H9 (cell line): ENCODE results near the gene IGSF9B. TPM values are rescaled to one million over a fixed set of nuclear protein-coding genes. Genes with fewer than 3 reads are reported as not detected.

Experiments used
- DNase-seq: peaks from one replicate; pipeline ENCODE4 v3.0.0-alpha.2; 2017
- H2AFZ ChIP-seq: one replicate; pipeline ENCODE4 v1.6.1; 2013; ENCODE audit warnings: mild to moderate bottlenecking, low read length, control low read depth, moderate library complexity
- H2AK5ac ChIP-seq: 2 replicates; pipeline ENCODE4 v1.6.1; 2013; ENCODE audit warnings: low read length, control low read depth, mixed read lengths; ENCODE audit not compliant: insufficient read length
- H2BK120ac ChIP-seq: one replicate; pipeline ENCODE4 v1.6.1; 2013; ENCODE audit warnings: low read depth, mild to moderate bottlenecking, low read length, control low read depth, inconsistent platforms; ENCODE audit not compliant: poor library complexity, severe bottlenecking
- H2BK12ac ChIP-seq: 2 replicates; pipeline ENCODE4 v1.6.1; 2013; ENCODE audit warnings: low read length, control low read depth, mixed read lengths, low read depth; ENCODE audit not compliant: insufficient read length
- H2BK15ac ChIP-seq: 2 replicates; pipeline ENCODE4 v1.6.1; 2013; ENCODE audit warnings: low read depth, low read length, control low read depth
- H2BK20ac ChIP-seq: one replicate; pipeline ENCODE4 v1.6.1; 2013; ENCODE audit warnings: low read depth, mild to moderate bottlenecking, low read length, control low read depth, inconsistent platforms; ENCODE audit not compliant: poor library complexity, severe bottlenecking
- H2BK5ac ChIP-seq: 2 replicates; pipeline ENCODE4 v1.6.1; 2013; ENCODE audit warnings: low read length, control low read depth, mixed read lengths; ENCODE audit not compliant: insufficient read length
- H3K14ac ChIP-seq: 2 replicates; pipeline ENCODE4 v1.6.1; 2013; ENCODE audit warnings: low read length, control low read depth; ENCODE audit not compliant: insufficient read depth
- H3K18ac ChIP-seq: 2 replicates; pipeline ENCODE4 v1.6.1; 2013; ENCODE audit warnings: low read depth, mild to moderate bottlenecking, mixed read lengths, low read length, control low read depth; ENCODE audit not compliant: insufficient read length
- H3K23ac ChIP-seq: 2 replicates; pipeline ENCODE4 v1.6.1; 2013; ENCODE audit warnings: low read length, control low read depth, mixed read lengths, low read depth; ENCODE audit not compliant: insufficient read length
- H3K23me2 ChIP-seq: 2 replicates; pipeline ENCODE4 v1.6.1; 2013; ENCODE audit warnings: low read depth, mild to moderate bottlenecking, mixed read lengths, low read length, control low read depth; ENCODE audit not compliant: insufficient read length, poor library complexity, severe bottlenecking
- H3K27ac ChIP-seq: 2 replicates; pipeline ENCODE4 v1.5.1; 2013; ENCODE audit warnings: low read length, control low read depth, mixed read lengths, low read depth; ENCODE audit not compliant: insufficient read length
- H3K27me3 ChIP-seq: 2 replicates; pipeline ENCODE4 v1.6.1; 2013; ENCODE audit warnings: low read length, control low read depth, inconsistent platforms; ENCODE audit not compliant: insufficient read depth
- H3K4ac ChIP-seq: 2 replicates; pipeline ENCODE4 v1.6.1; 2013; ENCODE audit warnings: low read depth, mild to moderate bottlenecking, control low read depth, inconsistent platforms, low read length, moderate library complexity
- H3K4me1 ChIP-seq: 2 replicates; pipeline ENCODE4 v1.6.1; 2013; ENCODE audit warnings: low read length, control low read depth, inconsistent platforms; ENCODE audit not compliant: insufficient read depth
- H3K4me2 ChIP-seq: 2 replicates; pipeline ENCODE4 v1.6.1; 2013; ENCODE audit warnings: low read length, control low read depth, mixed read lengths; ENCODE audit not compliant: insufficient read length, insufficient read depth
- H3K56ac ChIP-seq: 2 replicates; pipeline ENCODE4 v1.6.1; 2013; ENCODE audit warnings: low read depth, mild to moderate bottlenecking, mixed read lengths, low read length, control low read depth; ENCODE audit not compliant: insufficient read length
- H3K79me1 ChIP-seq: 2 replicates; pipeline ENCODE4 v1.6.1; 2013; ENCODE audit warnings: low read depth, mild to moderate bottlenecking, moderate library complexity, low read length, control low read depth, inconsistent platforms; ENCODE audit not compliant: insufficient read depth, poor library complexity, severe bottlenecking
- H3K79me2 ChIP-seq: 2 replicates; pipeline ENCODE4 v1.6.1; 2013; ENCODE audit warnings: low read length, control low read depth, inconsistent platforms; ENCODE audit not compliant: insufficient read depth
- H3K9ac ChIP-seq: 2 replicates; pipeline ENCODE4 v1.6.1; 2013; ENCODE audit warnings: low read length, control low read depth, mixed read lengths; ENCODE audit not compliant: insufficient read length; ENCODE audit errors: extremely low read depth
- H3K9me3 ChIP-seq: one replicate; pipeline ENCODE4 v1.6.1; 2013; ENCODE audit warnings: low read depth, low read length, inconsistent platforms; ENCODE audit not compliant: control insufficient read depth
- H3T11ph ChIP-seq: one replicate; pipeline ENCODE4 v1.6.1; 2013; ENCODE audit warnings: mild to moderate bottlenecking, low read length, control low read depth, inconsistent platforms
- H4K20me1 ChIP-seq: one replicate; pipeline ENCODE4 v1.6.1; 2013; ENCODE audit not compliant: control insufficient read depth, insufficient read length, insufficient read depth
- H4K5ac ChIP-seq: 2 replicates; pipeline ENCODE4 v1.6.1; 2013; ENCODE audit warnings: low read depth, mild to moderate bottlenecking, mixed read lengths, low read length, control low read depth; ENCODE audit not compliant: insufficient read length
- H4K8ac ChIP-seq: replicated peaks from 2 replicates; pipeline ENCODE4 v1.6.1; 2013; ENCODE audit warnings: low read length, control low read depth, mixed read lengths, low read depth; ENCODE audit not compliant: insufficient read length
- H4K91ac ChIP-seq: 2 replicates; pipeline ENCODE4 v1.6.1; 2013; ENCODE audit warnings: low read depth, mild to moderate bottlenecking, moderate library complexity, mixed read lengths, low read length, control low read depth; ENCODE audit not compliant: insufficient read length
- H3K27ac Mint-ChIP-seq, 3 experiments: 2 replicates in 2 of 3; 3 replicates in 1 of 3; pipeline ENCODE4 v1.8.0; 2020 to 2021; ENCODE audit warnings: mixed read lengths in 3 of 3, mild to moderate bottlenecking in 1 of 3, moderate library complexity in 1 of 3
- H3K27me3 Mint-ChIP-seq: 2 replicates; pipeline ENCODE4 v1.8.0; 2021; ENCODE audit warnings: low read depth, mild to moderate bottlenecking, moderate library complexity, mixed read lengths
- H3K36me3 Mint-ChIP-seq, 3 experiments: 2 replicates in 2 of 3; 3 replicates in 1 of 3; pipeline ENCODE4 v1.8.0; 2020 to 2021; ENCODE audit warnings: low read depth in 3 of 3, mixed read lengths in 3 of 3; ENCODE audit not compliant: insufficient read depth in 1 of 3
- H3K4me1 Mint-ChIP-seq, 2 experiments: 2 replicates each; pipeline ENCODE4 v1.8.0; 2020; ENCODE audit warnings: mixed read lengths in 2 of 2
- H3K4me3 Mint-ChIP-seq, 2 experiments: 2 replicates in 1 of 2; 3 replicates in 1 of 2; pipeline ENCODE4 v1.8.0; 2020 to 2021; ENCODE audit warnings: mild to moderate bottlenecking in 2 of 2, mixed read lengths in 2 of 2, moderate library complexity in 1 of 2
- H3K9me3 Mint-ChIP-seq, 2 experiments: 2 replicates in 1 of 2; 3 replicates in 1 of 2; pipeline ENCODE4 v1.8.0; 2020; ENCODE audit warnings: mild to moderate bottlenecking in 2 of 2, mixed read lengths in 2 of 2, moderate library complexity in 1 of 2
- CTCF ChIP-seq: fragments of 200-600 bp; sonication (generic); conservative IDR thresholded peaks from 3 replicates; pipeline ENCODE4 v1.8.0; 2021; ENCODE audit warnings: antibody characterized with exemption, mild to moderate bottlenecking
- WGBS: extraction: QIAGEN DNeasy Blood & Tissue Kit; methylation state at CpG from one replicate; pipeline ENCODE4 v1.1.7; 2013; ENCODE audit warnings: missing lambda C conversion rate, low lambda C conversion rate, mixed read lengths; ENCODE audit not compliant: insufficient read length; ENCODE audit errors: extremely low coverage; 5-methylcytosine and 5-hydroxymethylcytosine counted together
- total RNA-seq: library from RNA; stranded (reverse); gene quantifications from 2 replicates; pipeline ENCODE4 v1.2.1, GENCODE V29; 2021

The IGSF9B gene
- total RNA-seq, 1 experiment from 2014 or later = 25.7 TPM

- Mint-ChIP-seq H3K27ac (no peak overlapping the region; a peak in 1 of 7 replicates), H3K9me3 (peaks cover 0 to 20% of the 10 kb centered on the region in 2 experiments; a peak in 3 of 5 replicates), H3K36me3 (peaks cover 0 to 8% (median 5%) of the 10 kb centered on the region in 3 experiments; a peak in 6 of 7 replicates), H3K27me3 (peaks cover 55% of the 10 kb centered on the region), H3K4me1 (peaks cover 43 to 53% of the 10 kb centered on the region in 2 experiments), H3K4me3 (peak overlapping the region; percentile 67 to 85)
- WGBS = no CpG with 5 or more reads among the region's 49 CpGs
- peaks cover 13% of the 10 kb centered on the region; the same call in 1 of the 2 replicates for H3K4me1 ChIP-seq
- H2AK5ac ChIP-seq = no peak overlapping the region
- H3K23ac ChIP-seq = no peak overlapping the region
- H2BK12ac ChIP-seq = no peak overlapping the region
- H4K91ac ChIP-seq = no peak overlapping the region
- H2AFZ ChIP-seq = no peak overlapping the region
- no peaks in the 10 kb centered on the region for H3K9me3 ChIP-seq
- peaks cover 2% of the 10 kb centered on the region; the same call in 1 of the 2 replicates for H3K79me2 ChIP-seq
- no peak overlapping the region; the same call in 1 of the 2 replicates for H3K14ac ChIP-seq
- H2BK15ac ChIP-seq = no peak overlapping the region
- no peak overlapping the region for H3K4ac ChIP-seq
- no peak overlapping the region for H3K56ac ChIP-seq
- H2BK20ac ChIP-seq = no peak overlapping the region
- peaks cover 7% of the 10 kb centered on the region for H3K23me2 ChIP-seq
- TF ChIP-seq CTCF = no peak
- H4K8ac ChIP-seq = no peak overlapping the region
- no peak for DNase-seq
- H4K5ac ChIP-seq = no peak overlapping the region
- H3T11ph ChIP-seq = no peak overlapping the region
- H3K79me1 ChIP-seq = no peaks in the 10 kb centered on the region
- no peak overlapping the region for H2BK5ac ChIP-seq
- peak overlapping the region; percentile 88 for H3K4me2 ChIP-seq
- H3K27ac ChIP-seq = no peak overlapping the region
- no peak overlapping the region for H3K18ac ChIP-seq
- H3K9ac ChIP-seq = no peak overlapping the region
- H3K27me3 ChIP-seq = peaks cover 1% of the 10 kb centered on the region; the same call in 1 of the 2 replicates
- peaks cover 3% of the 10 kb centered on the region for H4K20me1 ChIP-seq
- H2BK120ac ChIP-seq = no peak overlapping the region
Observed at GRCh38 chr11:133955081-133955891, 1.5 kb downstream of the IGSF9B start.
